DMS53 treated with DMSO at 0.1 percent for 48 hours (cell line): Measurements from ENCODE around the gene ESM1.

Experiments used
- DNase-seq: peaks from one replicate; lab custom pipeline; 2025; ENCODE audit not compliant: unreplicated experiment; lab: John Stamatoyannopoulos, UW

Gene ESM1

GRCh38 chr5:54986269-54986654, 869 bp upstream of the ESM1 start:
- no peak for DNase-seq

- DNase-seq = no peak
Measured at GRCh38 chr5:54981928-54982327, 3.5 kb downstream of the ESM1 start.

- DNase-seq = no peak
Measured at GRCh38 chr5:54975701-54976100, 9.7 kb downstream of the ESM1 start.

- DNase-seq = no peak
Measured at GRCh38 chr5:54969856-54970828, 15.3 kb downstream of the ESM1 start.

GRCh38 chr5:54969242-54969641, 16.2 kb downstream of the ESM1 start:
- DNase-seq = no peak

- no peak for DNase-seq
Measured at GRCh38 chr5:54965806-54966205, 19.6 kb downstream of the ESM1 start.

- DNase-seq = no peak
Measured at GRCh38 chr5:54964405-54964804, 21.0 kb downstream of the ESM1 start.

- DNase-seq = peak; percentile 24
Measured at GRCh38 chr5:54959673-54960418, 25.5 kb downstream of the ESM1 start.

- no peak for DNase-seq
Measured at GRCh38 chr5:54956922-54957321, 28.5 kb downstream of the ESM1 start.

- DNase-seq = no peak
Measured at GRCh38 chr5:54947187-54947586, 38.2 kb downstream of the ESM1 start.

- peak; percentile 44 for DNase-seq
Measured at GRCh38 chr5:54946306-54946819, 39.0 kb downstream of the ESM1 start.

- peak; percentile 15 for DNase-seq
Measured at GRCh38 chr5:54944364-54944763, 41.0 kb downstream of the ESM1 start.

- DNase-seq = no peak
Measured at GRCh38 chr5:54942064-54942778, 43.2 kb downstream of the ESM1 start.

- DNase-seq = peak; percentile 61
Measured at GRCh38 chr5:54936201-54936600, 49.2 kb downstream of the ESM1 start.

GRCh38 chr5:54932789-54933188, 52.6 kb downstream of the ESM1 start:
- no peak for DNase-seq

GRCh38 chr5:54930736-54931135, 54.7 kb downstream of the ESM1 start:
- DNase-seq = no peak
